Panc1 (cell line): Measurements from ENCODE around the gene B3GALT4. TPM values are rescaled to one million over a fixed set of nuclear protein-coding genes. Genes with fewer than 3 reads are reported as not detected.

Source experiments
- ATAC-seq: fragments of 200-7000 bp; cut with Tn5 transposase; 2 replicates; pipeline ENCODE4 v1.9.1; 2020; ENCODE audit warnings: mild to moderate bottlenecking, moderate library complexity
- BruUV-seq: library from RNA; stranded (reverse); fragments of 400-500 nt; replicated peaks from 2 replicates; lab custom pipeline; 2021; lab: Mats Ljungman, UMichigan
- CTCF ChIA-PET: fragments of 300-600 bp; sonication (Branson Sonifier 250); formaldehyde crosslinking; loops from one replicate; lab custom pipeline; 2022; ENCODE audit warnings: antibody characterized with exemption; lab: Charles Lee
- POLR2A ChIA-PET: fragments of 300-600 bp; sonication (Branson Sonifier 250); formaldehyde crosslinking; loops from one replicate; lab custom pipeline; 2022; ENCODE audit warnings: antibody characterized with exemption; lab: Charles Lee
- DNase-seq: peaks from one replicate; pipeline ENCODE4 v3.0.0-alpha.2; 2010; ENCODE audit warnings: low read depth, low spot score
- H3K27ac ChIP-seq: 2 replicates; pipeline ENCODE4 v1.5.1; 2011; ENCODE audit warnings: mild to moderate bottlenecking, low read length, inconsistent platforms
- H3K27me3 ChIP-seq: fragments of 200-500 bp; sonication (Bioruptor generic); 2 replicates; pipeline ENCODE4 v1.6.0; 2014; ENCODE audit warnings: low read length, inconsistent platforms; ENCODE audit not compliant: control insufficient read depth, insufficient read depth
- H3K36me3 ChIP-seq: fragments of 200-500 bp; sonication (Bioruptor generic); 2 replicates; pipeline ENCODE4 v1.5.1; 2014; ENCODE audit warnings: inconsistent platforms, mild to moderate bottlenecking, low read length, moderate library complexity; ENCODE audit not compliant: control insufficient read depth, insufficient read depth
- H3K4me1 ChIP-seq: 2 replicates; pipeline ENCODE4 v1.5.1; 2011; ENCODE audit warnings: inconsistent platforms, mild to moderate bottlenecking, low read length, moderate library complexity; ENCODE audit not compliant: control insufficient read depth, insufficient read depth
- H3K4me3 ChIP-seq, 2 experiments: 2 replicates each; pipeline ENCODE4 v1.5.1; 2011 to 2012; ENCODE audit warnings: low read depth in 2 of 2, low read length in 2 of 2, mild to moderate bottlenecking in 2 of 2, inconsistent platforms in 1 of 2, moderate library complexity in 1 of 2
- H3K9me3 ChIP-seq: fragments of 200-500 bp; sonication (Bioruptor generic); 2 replicates; pipeline ENCODE4 v1.5.1; 2014; ENCODE audit warnings: low read depth, mild to moderate bottlenecking, inconsistent platforms, low read length, moderate library complexity; ENCODE audit not compliant: control insufficient read depth, insufficient read depth
- POLR2AphosphoS5 ChIP-seq: IDR thresholded peaks from 2 replicates; pipeline ENCODE4 v1.6.1; 2012; ENCODE audit warnings: mild to moderate bottlenecking, low read depth, low read length, moderate library complexity
- SIN3A ChIP-seq: IDR thresholded peaks from 2 replicates; pipeline ENCODE4 v1.6.1; 2012; ENCODE audit warnings: low read depth, mild to moderate bottlenecking, low read length, moderate library complexity, borderline replicate concordance; ENCODE audit not compliant: insufficient read depth
- TCF7L2 ChIP-seq: IDR thresholded peaks from 2 replicates; pipeline ENCODE4 v1.6.1; 2011; ENCODE audit warnings: mild to moderate bottlenecking, low read depth, low read length, inconsistent platforms
- in situ Hi-C: cut with HindIII; loops from 2 replicates; pipeline ENCODE4 v1.10.0; 2016; ENCODE audit warnings: low sequenced_read_pairs, low pct_unique_long_range_greater_than_20kb
- intact Hi-C: fragments of 100-400 bp; cut with micrococcal nuclease; formaldehyde crosslinking; loops from one replicate; pipeline ENCODE4 v1.10.0; 2022; ENCODE audit not compliant: unreplicated experiment
- total RNA-seq: library from RNA; stranded (reverse); gene quantifications from one replicate; pipeline ENCODE4 v1.2.1, GENCODE V29; 2021; ENCODE audit not compliant: unreplicated experiment
- TF ChIP-seq, protein P1 (sequence below), 2 experiments: IDR thresholded peaks; 2 replicates each; pipeline ENCODE4 v1.6.1; 2011 to 2012; ENCODE audit warnings: low read depth in 2 of 2, control low read depth in 1 of 2, low read length in 1 of 2, mild to moderate bottlenecking in 1 of 2, moderate library complexity in 1 of 2; ENCODE audit not compliant: insufficient read depth in 1 of 2
- TF ChIP-seq, protein P2 (sequence below): fragments of 450-650 bp; IDR thresholded peaks from 2 replicates; pipeline ENCODE4 v1.5.1; 2017; ENCODE audit warnings: mild to moderate bottlenecking

The B3GALT4 gene
- total RNA-seq, 1 experiment from 2014 or later: 6.0 TPM

- CTCF ChIA-PET: interaction anchor here (0.6 kb wide), 1 partner anchor 94 kb away, joined by 5 read pairs; no protein-coding TSS in a partner anchor
Observed at GRCh38 chr6:33301877-33302276, 25.0 kb downstream of the B3GALT4 start.

DNA sequence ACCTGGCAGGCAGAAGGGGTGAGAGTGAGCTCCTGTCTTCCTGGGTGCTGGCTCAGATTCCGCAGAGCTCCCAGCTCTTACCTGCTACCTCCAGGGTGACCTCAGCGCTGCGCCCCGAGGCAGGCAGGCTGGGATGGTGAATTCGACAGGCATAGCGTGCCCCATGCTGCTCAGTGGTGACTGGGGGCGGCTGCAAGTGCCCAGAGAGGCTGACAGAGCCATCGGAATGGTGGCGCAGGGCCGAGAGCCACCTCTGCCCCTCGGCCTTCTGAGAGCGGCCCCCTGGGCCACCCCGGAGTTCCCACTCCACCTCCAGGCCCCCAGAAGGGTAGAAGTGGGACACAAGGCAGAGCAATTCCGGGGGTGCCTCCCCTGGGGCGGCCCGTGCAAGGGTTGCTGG is 27.3 kb downstream of the B3GALT4 start:
- no peak for DNase-seq
- TF ChIP-seq, protein P1, sequence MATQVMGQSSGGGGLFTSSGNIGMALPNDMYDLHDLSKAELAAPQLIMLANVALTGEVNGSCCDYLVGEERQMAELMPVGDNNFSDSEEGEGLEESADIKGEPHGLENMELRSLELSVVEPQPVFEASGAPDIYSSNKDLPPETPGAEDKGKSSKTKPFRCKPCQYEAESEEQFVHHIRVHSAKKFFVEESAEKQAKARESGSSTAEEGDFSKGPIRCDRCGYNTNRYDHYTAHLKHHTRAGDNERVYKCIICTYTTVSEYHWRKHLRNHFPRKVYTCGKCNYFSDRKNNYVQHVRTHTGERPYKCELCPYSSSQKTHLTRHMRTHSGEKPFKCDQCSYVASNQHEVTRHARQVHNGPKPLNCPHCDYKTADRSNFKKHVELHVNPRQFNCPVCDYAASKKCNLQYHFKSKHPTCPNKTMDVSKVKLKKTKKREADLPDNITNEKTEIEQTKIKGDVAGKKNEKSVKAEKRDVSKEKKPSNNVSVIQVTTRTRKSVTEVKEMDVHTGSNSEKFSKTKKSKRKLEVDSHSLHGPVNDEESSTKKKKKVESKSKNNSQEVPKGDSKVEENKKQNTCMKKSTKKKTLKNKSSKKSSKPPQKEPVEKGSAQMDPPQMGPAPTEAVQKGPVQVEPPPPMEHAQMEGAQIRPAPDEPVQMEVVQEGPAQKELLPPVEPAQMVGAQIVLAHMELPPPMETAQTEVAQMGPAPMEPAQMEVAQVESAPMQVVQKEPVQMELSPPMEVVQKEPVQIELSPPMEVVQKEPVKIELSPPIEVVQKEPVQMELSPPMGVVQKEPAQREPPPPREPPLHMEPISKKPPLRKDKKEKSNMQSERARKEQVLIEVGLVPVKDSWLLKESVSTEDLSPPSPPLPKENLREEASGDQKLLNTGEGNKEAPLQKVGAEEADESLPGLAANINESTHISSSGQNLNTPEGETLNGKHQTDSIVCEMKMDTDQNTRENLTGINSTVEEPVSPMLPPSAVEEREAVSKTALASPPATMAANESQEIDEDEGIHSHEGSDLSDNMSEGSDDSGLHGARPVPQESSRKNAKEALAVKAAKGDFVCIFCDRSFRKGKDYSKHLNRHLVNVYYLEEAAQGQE (IDR thresholded peaks at IDR 0.05; ENCODE audit: insufficient read depth in 1 of 2, low read depth in 2 of 2, low read length in 1 of 2): no peak
- TF ChIP-seq, protein P2, sequence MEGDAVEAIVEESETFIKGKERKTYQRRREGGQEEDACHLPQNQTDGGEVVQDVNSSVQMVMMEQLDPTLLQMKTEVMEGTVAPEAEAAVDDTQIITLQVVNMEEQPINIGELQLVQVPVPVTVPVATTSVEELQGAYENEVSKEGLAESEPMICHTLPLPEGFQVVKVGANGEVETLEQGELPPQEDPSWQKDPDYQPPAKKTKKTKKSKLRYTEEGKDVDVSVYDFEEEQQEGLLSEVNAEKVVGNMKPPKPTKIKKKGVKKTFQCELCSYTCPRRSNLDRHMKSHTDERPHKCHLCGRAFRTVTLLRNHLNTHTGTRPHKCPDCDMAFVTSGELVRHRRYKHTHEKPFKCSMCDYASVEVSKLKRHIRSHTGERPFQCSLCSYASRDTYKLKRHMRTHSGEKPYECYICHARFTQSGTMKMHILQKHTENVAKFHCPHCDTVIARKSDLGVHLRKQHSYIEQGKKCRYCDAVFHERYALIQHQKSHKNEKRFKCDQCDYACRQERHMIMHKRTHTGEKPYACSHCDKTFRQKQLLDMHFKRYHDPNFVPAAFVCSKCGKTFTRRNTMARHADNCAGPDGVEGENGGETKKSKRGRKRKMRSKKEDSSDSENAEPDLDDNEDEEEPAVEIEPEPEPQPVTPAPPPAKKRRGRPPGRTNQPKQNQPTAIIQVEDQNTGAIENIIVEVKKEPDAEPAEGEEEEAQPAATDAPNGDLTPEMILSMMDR: no peak
- no peak for TF ChIP-seq SIN3A
- no peak for TF ChIP-seq POLR2AphosphoS5
- TF ChIP-seq TCF7L2: no peak
- Histone ChIP-seq H3K27ac (no peak overlapping the region), H3K4me1 (peaks cover 6% of the 10 kb centered on the region), H3K36me3 (peaks cover 15% of the 10 kb centered on the region), H3K9me3 (no peaks in the 10 kb centered on the region), H3K27me3 (no peaks in the 10 kb centered on the region), H3K4me3 (no peak overlapping the region)
- intact Hi-C loops: no loop called here
- no TSS peak for BruUV-seq
- ChIA-PET POLR2A (no interaction called here), CTCF (interaction anchor here (0.5 to 0.6 kb wide), 2 partner anchors 13 to 71 kb away, joined by 3 to 6 read pairs; no protein-coding TSS in a partner anchor)
- no peak for ATAC-seq
- in situ Hi-C loops: no loop called here

More at GRCh38 chr6:33301877-33302276, 25.0 kb downstream of the B3GALT4 start:
- ATAC-seq (no peak), DNase-seq (no peak)
- in situ Hi-C loops: no loop called here
- H3K9me3 ChIP-seq: no peaks in the 10 kb centered on the region
- H3K4me3 ChIP-seq: no peak overlapping the region
- no TSS peak for BruUV-seq
- H3K27me3 ChIP-seq: no peaks in the 10 kb centered on the region
- H3K4me1 ChIP-seq: peaks cover 11% of the 10 kb centered on the region
- no peak overlapping the region for H3K27ac ChIP-seq
- TF ChIP-seq, protein P2: no peak
- TF ChIP-seq TCF7L2: no peak
- no peak for TF ChIP-seq POLR2AphosphoS5
- TF ChIP-seq SIN3A: no peak
- TF ChIP-seq, protein P1 (IDR thresholded peaks at IDR 0.05; ENCODE audit: insufficient read depth in 1 of 2, low read depth in 2 of 2, low read length in 1 of 2): no peak
- POLR2A ChIA-PET: interaction anchor here (0.7 kb wide), 1 partner anchor 89 kb away, joined by 9 read pairs; no protein-coding TSS in a partner anchor
- intact Hi-C loops: no loop called here
- peaks cover 15% of the 10 kb centered on the region for H3K36me3 ChIP-seq
